NK-92 treated with Interleukin-12 subunit alpha and Interleukin-12 subunit beta, amount 100 ng/mL, for 24 hours (cell line): Measurements from ENCODE around the gene TSHZ1.

Experiments
- DNase-seq: peaks from one replicate; lab custom pipeline; 2025; lab: John Stamatoyannopoulos, UW

Gene TSHZ1

DNA sequence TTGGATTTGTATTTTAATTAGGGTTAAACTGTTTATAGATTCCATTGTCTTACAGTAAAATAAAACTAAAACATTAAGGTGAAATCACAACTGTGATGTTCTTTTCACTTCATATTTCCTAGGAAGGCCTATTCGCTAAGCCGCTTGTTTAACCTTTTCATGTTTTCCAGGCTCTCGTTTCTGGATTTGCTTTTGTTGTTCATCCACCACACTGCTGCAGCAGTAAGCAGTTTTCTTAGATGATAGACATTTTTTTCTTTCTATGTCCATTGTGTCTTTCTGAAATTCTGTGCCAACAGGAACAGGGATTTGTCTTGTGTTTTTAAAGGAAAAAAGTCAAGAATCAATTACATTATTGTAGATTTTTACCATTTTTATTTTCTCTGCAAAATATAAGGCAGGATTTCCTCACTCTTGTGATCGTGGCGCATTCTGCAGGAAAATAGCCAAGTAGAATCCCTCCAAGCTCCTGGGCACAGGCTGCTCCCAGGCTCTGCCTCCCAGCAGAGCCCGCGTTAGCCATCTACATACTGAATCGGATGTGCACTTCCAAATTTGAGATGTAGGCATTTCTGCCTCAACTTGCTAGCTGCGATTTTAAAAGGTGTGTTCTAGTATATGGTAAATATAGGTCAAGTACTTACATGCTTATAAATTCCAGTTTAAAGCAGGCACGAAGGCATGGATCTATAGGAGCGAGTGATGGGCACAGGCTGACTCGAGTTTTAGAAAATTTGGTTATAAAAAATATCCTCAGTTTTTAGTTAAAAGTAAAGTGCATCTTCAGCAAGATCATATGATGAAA, 10.2 kb downstream of the TSHZ1 start:
- no peak for DNase-seq

DNA sequence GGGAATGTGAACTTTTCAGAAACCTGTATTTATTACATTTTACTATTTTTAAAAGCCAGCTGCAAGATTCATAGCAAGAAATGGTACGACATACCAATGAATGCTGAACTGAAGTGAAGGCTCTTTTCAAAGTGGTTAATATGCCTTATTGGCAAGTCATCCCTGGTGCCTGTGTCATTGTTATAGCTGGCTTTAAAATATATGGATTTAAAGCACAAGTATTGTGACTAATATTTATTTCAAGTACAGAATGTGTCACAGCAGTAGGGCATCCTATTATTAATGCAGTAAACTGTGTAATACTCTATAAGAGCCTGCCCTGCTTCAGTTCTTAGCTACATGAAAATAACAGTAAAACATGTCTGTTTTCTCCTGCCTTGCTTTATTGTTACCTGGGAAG, 10.8 kb downstream of the TSHZ1 start:
- no peak for DNase-seq

DNA sequence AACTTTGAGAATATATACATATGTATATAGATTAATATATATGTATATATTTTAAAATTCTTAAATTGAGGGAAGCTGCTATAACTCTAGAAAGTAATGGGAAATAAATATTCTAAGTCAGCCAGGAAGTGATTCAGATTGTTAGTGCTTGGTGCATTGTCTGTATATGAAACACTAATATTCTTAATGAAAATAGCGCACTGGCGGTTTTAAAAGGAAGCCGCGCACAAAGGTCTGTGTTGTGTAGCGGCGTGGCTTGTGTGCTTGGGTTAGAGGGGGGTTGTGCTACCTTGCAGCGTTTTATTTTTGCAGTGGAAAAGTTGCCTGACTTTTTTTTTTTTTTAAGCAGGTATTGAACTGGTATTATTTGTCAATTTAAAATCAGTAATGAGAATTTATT, 11.3 kb downstream of the TSHZ1 start:
- no peak for DNase-seq

DNA sequence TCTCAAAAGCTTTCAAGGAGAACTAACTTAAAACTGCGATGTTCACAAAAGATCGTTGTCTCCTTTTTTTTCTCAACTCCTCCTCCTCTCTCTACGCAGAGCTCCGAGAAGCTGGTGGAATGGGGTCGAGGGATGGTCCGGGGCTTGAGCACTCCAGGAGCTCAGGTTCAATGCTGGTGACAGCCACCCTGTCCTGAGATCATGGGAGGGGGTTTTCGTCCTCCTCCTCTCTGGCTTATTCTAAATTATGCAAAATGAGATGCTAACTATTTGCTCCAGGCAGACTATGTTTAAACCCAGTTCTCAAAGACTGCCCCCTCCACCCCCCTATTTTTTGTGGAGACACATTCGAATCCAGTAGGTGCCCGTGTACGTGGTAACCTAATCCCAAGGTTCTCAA, 11.8 kb downstream of the TSHZ1 start:
- no peak for DNase-seq

DNA sequence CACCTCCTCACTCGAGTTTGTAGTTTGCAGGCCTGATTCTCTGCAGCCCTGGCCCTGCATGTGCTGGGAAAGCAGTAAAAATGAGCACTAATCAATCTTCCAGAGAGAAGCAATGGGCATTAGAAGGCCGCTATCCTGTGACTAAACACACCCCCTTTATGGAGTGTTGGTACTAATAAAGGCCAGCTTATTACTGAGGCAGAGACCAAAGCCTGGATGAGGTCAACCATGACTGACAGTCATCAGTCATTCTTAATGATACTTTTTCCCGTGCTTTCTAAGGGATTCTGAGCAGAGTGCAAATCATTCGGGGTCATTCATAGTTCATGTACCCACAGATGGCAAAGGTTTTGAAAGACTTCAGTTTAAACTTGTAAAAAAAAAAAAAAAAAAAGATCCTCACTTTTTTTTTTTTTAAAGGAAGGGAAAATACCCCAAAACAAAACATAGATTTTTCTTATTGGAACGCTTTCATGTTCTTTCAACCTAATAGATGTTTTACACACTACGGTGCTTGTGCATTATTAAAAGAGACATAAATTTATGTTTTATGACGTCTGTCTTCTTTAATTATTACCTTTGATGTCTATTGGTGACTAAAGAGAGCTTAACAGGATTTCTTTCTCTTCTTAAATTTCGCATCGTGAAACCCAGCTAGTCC, 13.2 kb downstream of the TSHZ1 start:
- no peak for DNase-seq

DNA sequence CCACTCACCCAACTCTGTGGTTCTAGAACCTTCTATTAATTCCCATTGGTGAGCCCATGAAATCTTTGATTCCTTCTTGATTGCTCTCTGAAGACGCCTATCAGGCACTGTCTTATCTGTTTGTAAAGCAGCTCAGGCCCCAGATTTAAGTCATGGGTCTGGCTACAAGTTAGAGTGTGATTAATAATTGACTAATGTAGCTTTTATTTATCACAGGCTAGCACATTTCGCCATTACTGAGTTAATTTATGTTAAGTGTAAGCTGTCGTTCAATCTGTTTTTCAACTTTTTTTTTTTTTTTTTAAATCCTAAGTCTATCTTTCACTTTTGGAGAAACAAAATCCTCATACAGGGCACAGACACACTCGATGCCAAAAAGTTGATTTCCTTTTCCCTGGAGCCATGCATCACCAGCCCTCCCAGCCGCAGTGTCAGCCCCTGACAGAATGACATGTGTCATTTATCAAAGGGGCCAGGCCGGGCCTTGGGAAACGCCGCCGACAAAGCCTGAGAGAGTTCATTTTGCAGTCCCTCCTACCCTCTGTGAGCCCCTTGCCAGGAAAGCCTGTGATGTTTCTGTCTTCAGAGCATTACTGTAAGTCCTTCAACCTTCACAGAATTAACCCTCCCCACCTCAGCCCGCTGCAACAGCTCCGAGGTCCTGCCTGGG, 15.8 kb downstream of the TSHZ1 start:
- no peak for DNase-seq

DNA sequence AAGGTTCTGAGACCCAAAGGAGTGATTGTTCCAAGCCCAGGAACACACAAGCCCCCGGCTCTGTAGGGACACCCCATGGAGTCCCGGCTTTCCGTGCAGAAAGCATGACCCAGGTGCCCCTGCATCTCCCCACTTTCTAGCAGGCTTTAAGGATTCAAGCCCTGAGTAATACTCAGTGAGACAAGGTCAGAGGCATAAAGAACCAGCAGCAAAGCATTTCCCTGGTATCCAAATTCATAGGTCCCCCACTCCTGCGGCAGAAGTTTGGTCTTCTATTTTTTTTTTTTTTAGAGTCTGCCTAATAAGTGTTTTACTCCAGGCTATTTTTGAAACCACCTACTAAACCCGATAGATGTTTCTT, 16.3 kb downstream of the TSHZ1 start:
- no peak for DNase-seq

DNA sequence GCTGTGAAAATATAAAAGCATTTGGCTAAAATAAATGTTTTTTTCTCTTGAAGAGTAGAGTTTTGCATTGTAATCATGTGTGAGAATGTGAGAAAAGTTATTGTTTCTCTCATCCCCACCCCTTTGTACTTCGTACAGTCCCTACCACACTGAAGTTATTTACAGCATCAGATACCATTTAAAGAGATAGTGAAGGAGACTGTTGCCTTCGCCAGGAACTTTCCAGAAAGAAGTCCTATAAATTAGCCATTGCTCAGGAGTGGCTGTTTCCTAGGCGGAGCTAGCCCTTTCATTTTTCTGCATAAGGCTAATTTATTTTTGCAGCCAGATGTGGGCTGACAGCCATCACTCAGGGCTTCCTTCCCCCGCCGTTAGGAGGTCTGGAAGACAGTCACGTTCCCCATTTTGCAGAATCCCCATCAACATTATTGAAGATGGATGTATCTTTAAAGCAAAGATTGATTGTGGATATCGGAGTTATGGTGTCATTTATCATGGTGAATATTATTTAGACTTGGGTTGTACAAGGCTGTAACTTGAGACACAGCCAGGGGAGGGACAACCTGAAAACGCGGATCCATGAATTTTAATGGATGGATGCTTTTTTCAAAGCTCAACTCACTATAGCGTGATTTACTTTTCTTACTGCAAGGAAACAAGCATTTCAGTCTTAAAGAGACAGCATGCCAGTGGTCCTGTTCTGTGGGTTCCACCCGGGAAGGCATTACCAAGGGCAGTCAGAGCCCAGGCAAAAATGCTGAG, 17.1 kb downstream of the TSHZ1 start:
- no peak for DNase-seq

DNA sequence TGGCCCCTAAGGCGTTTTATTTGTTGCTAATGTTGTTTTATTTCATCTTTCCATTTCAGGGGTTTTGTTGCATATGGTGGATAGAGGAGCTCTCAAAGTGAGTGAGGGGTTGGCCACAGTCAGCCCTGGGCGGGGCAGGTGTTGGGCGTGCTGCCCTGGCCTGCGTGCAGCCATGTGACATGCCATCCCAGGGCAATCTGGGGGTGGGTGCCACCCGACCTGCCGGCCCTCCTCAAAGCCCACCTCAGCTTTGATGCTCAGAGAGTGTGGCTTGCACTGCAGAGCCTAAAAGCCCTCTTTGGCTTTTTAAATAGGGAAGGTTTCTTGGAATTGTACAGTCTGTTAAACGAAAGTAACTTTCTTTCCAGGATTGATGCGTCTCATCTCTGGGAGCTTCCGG, 18.4 kb downstream of the TSHZ1 start:
- no peak for DNase-seq

DNA sequence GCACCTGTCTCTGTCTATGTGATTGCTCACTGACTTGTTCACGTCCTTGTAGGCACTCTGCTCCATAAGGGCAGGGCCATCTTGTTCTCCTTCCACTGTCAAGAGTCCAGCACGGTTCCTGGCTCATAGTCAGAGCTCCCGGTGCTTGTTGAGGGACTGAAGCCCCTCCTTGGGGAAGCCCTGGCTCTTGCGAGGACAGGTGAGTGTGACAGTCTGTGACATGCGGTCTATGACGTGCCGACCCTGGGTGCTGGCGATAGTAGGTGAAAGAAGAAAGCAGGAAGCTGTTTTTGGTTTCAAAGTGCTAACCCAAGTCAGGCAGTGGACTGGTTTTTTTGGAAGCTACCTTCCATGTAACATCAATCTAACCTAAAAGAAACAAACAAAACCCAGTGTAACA, 18.8 kb downstream of the TSHZ1 start:
- no peak for DNase-seq

DNA sequence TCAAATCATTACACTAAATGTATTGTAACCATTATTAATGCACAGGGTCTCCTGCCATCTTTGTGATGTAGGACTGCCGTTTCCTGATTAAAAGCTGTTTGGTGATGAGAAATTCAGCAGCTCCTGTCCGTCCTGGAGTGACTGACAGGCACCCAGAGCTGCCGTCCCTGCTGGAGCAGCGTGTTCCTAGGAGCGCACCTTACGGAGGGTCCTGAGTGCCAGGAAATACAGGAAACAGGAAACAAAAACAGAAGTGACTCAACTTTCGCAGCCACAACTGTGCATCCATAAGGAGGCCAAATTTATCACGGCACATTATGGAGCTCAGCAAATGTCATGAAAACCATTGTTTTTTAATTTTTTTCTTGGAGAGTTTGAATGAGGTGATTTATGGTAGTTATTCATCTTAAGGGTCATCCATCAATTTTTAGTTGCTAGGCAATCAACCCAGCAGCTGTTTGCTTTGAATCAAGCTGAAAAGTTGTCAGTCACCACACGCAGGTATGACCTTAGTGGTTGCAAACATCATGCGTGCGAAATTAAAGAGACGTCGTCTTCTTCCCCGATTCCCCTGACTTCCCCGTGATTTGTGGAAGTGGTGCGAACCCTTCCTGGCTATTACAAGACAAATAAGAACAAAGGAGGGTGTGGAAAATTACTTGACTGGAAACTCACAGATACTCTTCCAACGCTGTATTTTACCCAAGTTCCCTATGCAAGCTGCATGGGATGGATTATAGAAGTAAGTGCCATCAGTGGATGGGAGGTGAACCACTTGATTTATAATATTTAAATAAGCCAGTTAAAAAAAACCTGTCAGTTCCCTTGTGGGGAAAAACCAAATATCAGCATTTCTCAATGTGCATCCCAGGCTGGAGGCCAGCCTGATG, 19.8 kb downstream of the TSHZ1 start:
- DNase-seq, result no peak

DNA sequence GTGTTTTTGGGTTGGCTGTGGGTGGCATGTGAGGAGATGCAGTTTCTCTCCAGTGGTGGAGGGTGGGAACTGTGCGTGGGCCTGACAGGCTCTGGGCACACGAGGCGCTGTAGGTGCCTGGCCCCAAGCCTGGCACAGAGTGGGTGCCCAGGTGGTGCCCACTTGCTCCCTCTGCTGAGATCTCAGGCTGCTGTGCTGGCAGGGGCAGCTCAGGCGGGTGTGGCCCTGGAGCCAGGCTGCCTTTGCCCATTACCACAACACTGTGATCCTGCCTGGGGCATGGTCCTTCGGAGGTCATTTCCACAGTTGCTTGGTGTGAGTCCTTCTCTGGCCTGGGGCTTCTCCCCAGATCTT, 20.4 kb downstream of the TSHZ1 start:
- DNase-seq, result no peak

DNA sequence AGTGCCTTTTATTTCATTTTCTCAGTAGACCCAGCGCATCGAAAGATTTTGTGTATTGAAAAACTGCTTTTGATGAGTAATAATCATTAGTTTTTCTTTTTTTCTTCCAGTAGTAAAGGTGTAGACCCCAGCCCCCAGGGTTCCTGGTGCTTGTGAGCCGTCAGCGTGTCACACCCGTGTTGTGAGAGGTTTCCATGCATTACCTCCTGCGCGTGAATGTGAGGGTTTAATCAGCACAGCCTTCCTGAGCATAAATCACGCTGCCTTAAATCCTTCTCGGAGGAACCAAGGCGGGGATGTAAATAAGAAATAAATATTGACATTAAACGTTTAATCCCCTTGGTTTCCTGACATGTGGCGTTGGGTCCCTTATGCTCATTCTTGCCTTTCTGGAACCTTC, 24.3 kb downstream of the TSHZ1 start:
- DNase-seq, result no peak

DNA sequence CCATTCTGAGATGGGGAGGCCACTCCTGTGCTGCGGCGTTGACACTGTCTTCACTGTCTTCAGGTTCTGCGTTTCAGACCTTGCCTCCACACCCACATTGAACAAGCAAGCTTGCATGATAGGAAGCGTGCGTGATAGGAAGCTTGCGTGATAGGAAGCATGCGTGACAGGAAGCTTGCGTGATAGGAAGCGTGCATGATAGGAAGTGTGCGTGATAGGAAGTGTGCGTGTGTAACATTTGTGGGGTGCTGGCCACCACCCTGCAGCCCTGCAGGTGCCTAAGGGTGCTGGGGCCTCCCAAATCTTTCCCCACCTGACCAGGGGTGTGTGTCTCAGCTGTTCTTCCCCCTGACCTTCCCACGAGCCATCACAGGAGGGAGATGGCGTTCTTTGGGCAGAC, 25.3 kb downstream of the TSHZ1 start:
- DNase-seq, result no peak

DNA sequence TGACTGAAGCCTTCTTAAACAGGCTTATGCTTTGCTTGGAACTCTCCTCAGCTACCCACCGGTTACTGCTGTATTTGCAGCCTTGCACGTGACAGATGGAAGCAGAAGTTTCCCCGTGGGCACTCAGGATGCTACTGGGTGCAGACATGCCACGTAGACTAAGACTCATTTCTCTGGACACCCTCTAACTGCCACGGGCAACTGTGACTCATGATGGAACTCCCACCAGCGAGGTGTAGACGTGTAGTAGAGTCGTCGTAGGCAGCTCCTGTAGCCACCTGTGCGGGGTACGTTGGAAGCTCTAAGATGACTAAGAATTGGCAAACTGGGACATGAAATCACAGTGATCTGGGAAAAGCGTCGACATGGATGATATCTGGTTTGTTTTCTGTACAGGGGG, 27.5 kb downstream of the TSHZ1 start:
- DNase-seq, result no peak

DNA sequence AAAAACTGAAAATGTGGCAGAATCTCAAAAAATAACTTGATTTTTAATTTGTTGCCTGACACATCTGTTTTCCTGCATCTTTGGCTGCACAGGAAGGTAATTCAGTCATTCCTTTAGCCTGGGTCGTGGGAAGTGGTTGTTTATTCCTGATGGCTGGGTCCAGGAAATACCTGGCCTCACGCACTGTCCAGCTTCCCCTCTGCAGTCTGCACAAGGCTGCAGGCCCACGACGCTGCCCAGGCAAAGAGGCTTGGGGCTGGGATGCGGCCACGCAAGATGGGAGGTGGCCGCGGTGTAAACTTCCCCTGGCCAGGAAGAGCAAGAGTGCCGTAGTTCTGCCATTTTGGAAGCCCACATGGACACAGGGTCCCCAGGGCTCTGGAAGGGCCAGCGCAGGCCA, 28.2 kb downstream of the TSHZ1 start:
- DNase-seq, result no peak

DNA sequence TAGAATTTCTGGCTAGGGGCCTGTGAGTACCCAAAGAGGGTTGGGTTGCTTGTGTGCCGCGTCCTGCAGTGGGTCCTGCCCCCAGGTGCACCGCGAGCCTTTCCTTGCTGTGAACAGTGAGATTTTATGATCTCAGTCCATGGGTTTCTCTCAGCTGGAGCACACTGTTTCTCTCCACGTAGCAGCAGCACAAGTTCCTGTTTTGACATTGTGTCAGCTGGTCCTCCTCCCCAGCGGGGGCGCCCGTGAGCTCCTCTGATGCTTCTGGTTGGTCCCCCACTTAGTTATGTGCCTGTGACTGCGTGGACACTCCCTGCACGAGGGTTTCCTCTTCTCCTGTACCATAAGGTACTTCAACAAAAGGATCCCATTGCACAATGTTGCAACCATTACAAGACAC, 29.8 kb downstream of the TSHZ1 start:
- DNase-seq, result no peak

DNA sequence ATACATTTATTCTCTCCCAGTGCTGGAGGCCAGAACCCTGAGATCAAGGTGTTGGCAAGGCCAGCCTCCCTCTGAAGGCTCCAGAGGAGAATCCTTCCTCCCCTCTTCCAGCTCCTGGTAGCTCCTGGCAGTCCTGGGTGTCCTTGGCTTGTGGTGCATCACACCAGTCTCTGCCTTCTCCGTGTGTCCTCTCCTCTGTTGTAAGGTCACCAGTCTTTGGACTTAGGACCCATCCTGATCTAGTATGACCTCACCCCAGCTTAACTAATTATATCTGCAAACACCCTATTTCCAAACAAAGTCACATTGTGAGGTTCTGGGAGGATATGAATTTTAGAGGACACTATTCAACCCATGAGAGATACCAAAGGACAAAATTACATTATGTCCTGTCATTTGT, 31.1 kb downstream of the TSHZ1 start:
- no peak for DNase-seq

DNA sequence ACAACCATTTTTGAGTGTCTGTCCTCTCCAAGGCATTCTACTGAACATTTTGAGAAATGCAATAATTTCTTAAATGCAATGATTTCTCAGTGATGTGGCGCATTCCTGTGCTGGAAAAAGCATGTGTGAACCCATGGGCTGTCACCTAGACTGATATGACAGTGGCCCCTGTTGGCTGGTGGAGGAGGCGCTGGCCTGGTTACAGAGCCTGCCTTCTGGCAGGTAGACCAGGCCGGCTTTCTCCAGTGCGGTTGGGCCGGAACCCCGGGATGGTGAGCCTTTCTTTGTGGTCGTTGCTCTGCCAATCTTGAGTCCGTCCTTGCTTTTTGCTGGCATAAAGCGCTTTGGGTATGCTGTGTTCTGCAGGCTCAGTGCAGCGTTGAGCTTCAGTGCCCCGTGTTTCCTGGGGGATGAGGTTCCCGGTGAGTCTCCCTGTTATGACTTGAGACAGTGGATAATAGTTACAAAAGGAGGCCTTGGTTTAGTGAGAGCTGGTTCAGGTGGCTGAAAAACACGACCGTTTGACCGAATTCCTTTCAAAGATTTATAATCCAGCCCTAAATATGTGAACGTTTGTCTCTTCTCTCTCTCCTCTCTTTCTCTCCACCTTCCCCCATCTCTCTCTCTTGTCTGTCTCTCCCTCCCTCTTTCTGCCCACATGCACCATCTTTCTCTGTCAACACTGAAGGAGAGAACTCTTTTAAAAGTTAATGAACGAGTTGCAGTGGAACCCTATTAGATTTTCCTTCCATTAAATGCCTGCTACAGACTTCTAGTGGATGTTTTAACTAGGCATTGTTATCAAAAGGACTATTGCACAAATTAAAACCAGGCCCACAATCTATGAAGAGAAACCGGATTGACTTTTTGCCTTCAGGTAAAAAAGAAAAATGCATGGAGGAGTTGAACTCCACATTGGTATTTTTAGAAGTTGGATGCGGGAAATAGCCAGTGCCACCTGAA, 34.0 kb downstream of the TSHZ1 start:
- DNase-seq, result no peak
